IMR-90 (cell line): ENCODE data around the gene CYB5R3.

Source experiments
- CTCF ChIP-seq: conservative IDR thresholded peaks from 2 replicates; pipeline ENCODE4 v1.5.1; 2012; ENCODE audit warnings: mild to moderate bottlenecking, low read depth, low read length, improper control_type of control experiment
- POLR2A ChIP-seq: IDR thresholded peaks from 2 replicates; pipeline ENCODE4 v1.6.1; 2012; ENCODE audit warnings: mild to moderate bottlenecking, low read depth, low read length
- RCOR1 ChIP-seq: IDR thresholded peaks from 2 replicates; pipeline ENCODE4 v1.6.1; 2012; ENCODE audit warnings: mild to moderate bottlenecking, low read length, improper control_type of control experiment; ENCODE audit not compliant: insufficient replicate concordance
- USF2 ChIP-seq: fragments of 150-350 bp; IDR thresholded peaks from 2 replicates; pipeline ENCODE4 v1.6.1; 2017; ENCODE audit warnings: mild to moderate bottlenecking, antibody characterized with exemption, low read length, low read depth

GRCh38 chr22:42591987-42592386 is 57.2 kb downstream of the CYB5R3 start:
- TF ChIP-seq POLR2A (no peak), CTCF (no peak), RCOR1 (no peak), USF2 (no peak)
